Measurements from ENCODE around the gene CSNK1E.

Gene CSNK1E

GRCh38 chr22:38267086-38267485, 50.1 kb downstream of the CSNK1E start:
- no peaks in the 10 kb centered on the region for H3K27me3 ChIP-seq (replicated peaks; ENCODE audit: control insufficient read depth, insufficient read depth, low read length)
- no peak overlapping the region for H3K4me3 ChIP-seq (replicated peaks; ENCODE audit: low read depth, low read length)
- DNase-seq (ENCODE audit: extremely low read depth, insufficient read length): no peak
- TF ChIP-seq CTCF (IDR thresholded peaks at IDR 0.05; ENCODE audit: insufficient read depth, low read length, poor library complexity, severe bottlenecking): no peak
- no peaks in the 10 kb centered on the region for H3K36me3 ChIP-seq (ENCODE audit: control insufficient read depth, insufficient read depth, low read length)

GRCh38 chr22:38266120-38266519, 51.1 kb downstream of the CSNK1E start:
- H3K27me3 ChIP-seq (replicated peaks; ENCODE audit: control insufficient read depth, insufficient read depth, low read length): no peaks in the 10 kb centered on the region
- DNase-seq (ENCODE audit: extremely low read depth, insufficient read length): no peak
- H3K36me3 ChIP-seq (ENCODE audit: control insufficient read depth, insufficient read depth, low read length): no peaks in the 10 kb centered on the region
- no peak overlapping the region for H3K4me3 ChIP-seq (replicated peaks; ENCODE audit: low read depth, low read length)
- no peak for TF ChIP-seq CTCF (IDR thresholded peaks at IDR 0.05; ENCODE audit: insufficient read depth, low read length, poor library complexity, severe bottlenecking)

GRCh38 chr22:38264322-38264843, 52.9 kb downstream of the CSNK1E start:
- Histone ChIP-seq H3K4me3 (replicated peaks; ENCODE audit: low read depth, low read length) (no peak overlapping the region), H3K27me3 (replicated peaks; ENCODE audit: control insufficient read depth, insufficient read depth, low read length) (no peaks in the 10 kb centered on the region), H3K36me3 (ENCODE audit: control insufficient read depth, insufficient read depth, low read length) (no peaks in the 10 kb centered on the region)
- no peak for TF ChIP-seq CTCF (IDR thresholded peaks at IDR 0.05; ENCODE audit: insufficient read depth, low read length, poor library complexity, severe bottlenecking)
- no peak for DNase-seq (ENCODE audit: extremely low read depth, insufficient read length)

- peak; percentile 88 for TF ChIP-seq CTCF (IDR thresholded peaks at IDR 0.05; ENCODE audit: insufficient read depth, low read length, poor library complexity, severe bottlenecking)
- peak; percentile 67 for DNase-seq (ENCODE audit: extremely low read depth, insufficient read length)
- H3K27me3 ChIP-seq (replicated peaks; ENCODE audit: control insufficient read depth, insufficient read depth, low read length): no peaks in the 10 kb centered on the region
- H3K4me3 ChIP-seq (replicated peaks; ENCODE audit: low read depth, low read length): no peak overlapping the region
- no peaks in the 10 kb centered on the region for H3K36me3 ChIP-seq (ENCODE audit: control insufficient read depth, insufficient read depth, low read length)
Measured at GRCh38 chr22:38262051-38262795, 55.0 kb downstream of the CSNK1E start.

GRCh38 chr22:38260761-38261681, 56.2 kb downstream of the CSNK1E start:
- Histone ChIP-seq H3K36me3 (ENCODE audit: control insufficient read depth, insufficient read depth, low read length) (no peaks in the 10 kb centered on the region), H3K4me3 (replicated peaks; ENCODE audit: low read depth, low read length) (no peak overlapping the region), H3K27me3 (replicated peaks; ENCODE audit: control insufficient read depth, insufficient read depth, low read length) (no peaks in the 10 kb centered on the region)
- TF ChIP-seq CTCF (IDR thresholded peaks at IDR 0.05; ENCODE audit: insufficient read depth, low read length, poor library complexity, severe bottlenecking): peak; percentile 33
- no peak for DNase-seq (ENCODE audit: extremely low read depth, insufficient read length)
